ENCODE measurements around the gene LCORL. TPM values are rescaled to one million over a fixed set of nuclear protein-coding genes. Genes with fewer than 3 reads are reported as not detected.

LCORL gene
- total and polyA plus RNA-seq, 2 of the 4 experiments (the other 2 are of a cell fraction) = 2.1 to 5.0 TPM

DNA sequence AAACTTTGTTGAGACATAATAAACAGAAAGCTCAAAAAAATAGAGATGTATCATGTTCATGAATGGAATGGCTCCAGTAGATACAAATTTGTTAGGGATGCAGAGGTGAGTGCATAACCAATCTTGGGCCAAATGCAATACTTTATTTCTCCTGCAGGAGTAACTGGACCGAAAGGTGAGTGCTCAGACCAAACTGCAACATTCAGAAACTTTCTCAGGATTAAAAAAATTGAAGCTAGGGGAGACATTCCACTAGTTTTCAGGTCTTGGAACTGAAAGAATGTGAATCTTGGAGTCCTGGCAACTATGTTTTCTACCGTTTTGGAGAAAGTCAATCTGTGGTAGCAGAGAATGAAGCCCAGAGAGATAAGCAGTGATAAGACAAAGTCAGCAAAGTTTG is 21.2 kb upstream of the LCORL start:
- no peak for DNase-seq
- Histone ChIP-seq H3K27ac (ENCODE audit: insufficient read depth, low read length) (no peak overlapping the region), H3K9me3 (ENCODE audit: control insufficient read depth, insufficient read depth, low read length) (no peaks in the 10 kb centered on the region), H4K91ac (ENCODE audit: insufficient read depth, low read depth, low read length) (no peak overlapping the region), H3K79me1 (ENCODE audit: low read depth in 1 of 2, low read length in 2 of 2) (no peaks in the 10 kb centered on the region), H3K18ac (ENCODE audit: low read depth, low read length) (no peak overlapping the region), H2AK9ac (replicated peaks; ENCODE audit: low read depth, low read length, poor library complexity) (no peak overlapping the region), H3K9me1 (ENCODE audit: insufficient read depth, low read length) (no peaks in the 10 kb centered on the region), H3K36me3 (ENCODE audit: control insufficient read depth, insufficient read depth, low read length) (no peaks in the 10 kb centered on the region), H2BK120ac (ENCODE audit: low read depth, low read length) (no peak overlapping the region), H2BK5ac (ENCODE audit: low read depth, low read length, poor library complexity, severe bottlenecking) (no peak overlapping the region), H4K5ac (ENCODE audit: low read depth, low read length) (no peak overlapping the region), H4K8ac (ENCODE audit: low read depth in 2 of 2, low read length in 2 of 2) (no peak overlapping the region), H3K4ac (ENCODE audit: low read depth, low read length) (no peak overlapping the region), H3K4me3 (ENCODE audit: insufficient read depth, low read depth, low read length) (no peak overlapping the region), H3K4me2 (ENCODE audit: low read depth, low read length) (no peak overlapping the region), H3K9ac (ENCODE audit: low read depth, low read length) (no peak overlapping the region), H2BK20ac (ENCODE audit: low read depth, low read length) (no peak overlapping the region), H3K14ac (replicated peaks; ENCODE audit: low read depth, low read length) (no peak overlapping the region), H2AFZ (replicated peaks; ENCODE audit: low read length, poor library complexity) (no peak overlapping the region), H3K27me3 (ENCODE audit: control insufficient read depth, insufficient read depth, low read length) (no peaks in the 10 kb centered on the region), H4K20me1 (ENCODE audit: insufficient read depth, low read length) (no peaks in the 10 kb centered on the region), H3K56ac (ENCODE audit: extremely low read depth, insufficient read depth, low read length) (no peak overlapping the region), H2AK5ac (ENCODE audit: low read depth, low read length) (no peak overlapping the region), H2BK15ac (ENCODE audit: low read depth, low read length) (no peak overlapping the region), H3K23ac (ENCODE audit: low read depth, low read length) (no peak overlapping the region), H3K4me1 (ENCODE audit: control insufficient read depth, insufficient read depth, low read length) (no peaks in the 10 kb centered on the region)
- intact Hi-C loops (cut with micrococcal nuclease) = no loop called here
- WGBS, 2 experiments (ENCODE audit: extremely low coverage in 2 of 2, insufficient read length in 1 of 2) = no CpG with 5 or more reads among the region's 2 CpGs
- no peak for ATAC-seq (ENCODE audit: low read depth)
- no peak for TF ChIP-seq RCOR1 (IDR thresholded peaks at IDR 0.05; ENCODE audit: insufficient replicate concordance, low read length)
- no peak for TF ChIP-seq FOS (IDR thresholded peaks at IDR 0.05; ENCODE audit: low read depth, low read length)
- BruUV-seq (replicated peaks) = no TSS peak
- ChIA-PET POLR2A (ENCODE audit: unreplicated experiment) (no interaction called here), CTCF (interaction anchor here (0.6 kb wide), 1 partner anchor 481 kb away, joined by 3 read pairs; no protein-coding TSS in a partner anchor)
- dilution Hi-C loops (cut with HindIII; ENCODE audit: low sequenced_read_pairs, unreplicated experiment) = no loop called here
- in situ Hi-C loops (cut with MboI; ENCODE audit: low sequenced_read_pairs) = no loop called here
